ENCODE data around the gene PAX5.

DNA sequence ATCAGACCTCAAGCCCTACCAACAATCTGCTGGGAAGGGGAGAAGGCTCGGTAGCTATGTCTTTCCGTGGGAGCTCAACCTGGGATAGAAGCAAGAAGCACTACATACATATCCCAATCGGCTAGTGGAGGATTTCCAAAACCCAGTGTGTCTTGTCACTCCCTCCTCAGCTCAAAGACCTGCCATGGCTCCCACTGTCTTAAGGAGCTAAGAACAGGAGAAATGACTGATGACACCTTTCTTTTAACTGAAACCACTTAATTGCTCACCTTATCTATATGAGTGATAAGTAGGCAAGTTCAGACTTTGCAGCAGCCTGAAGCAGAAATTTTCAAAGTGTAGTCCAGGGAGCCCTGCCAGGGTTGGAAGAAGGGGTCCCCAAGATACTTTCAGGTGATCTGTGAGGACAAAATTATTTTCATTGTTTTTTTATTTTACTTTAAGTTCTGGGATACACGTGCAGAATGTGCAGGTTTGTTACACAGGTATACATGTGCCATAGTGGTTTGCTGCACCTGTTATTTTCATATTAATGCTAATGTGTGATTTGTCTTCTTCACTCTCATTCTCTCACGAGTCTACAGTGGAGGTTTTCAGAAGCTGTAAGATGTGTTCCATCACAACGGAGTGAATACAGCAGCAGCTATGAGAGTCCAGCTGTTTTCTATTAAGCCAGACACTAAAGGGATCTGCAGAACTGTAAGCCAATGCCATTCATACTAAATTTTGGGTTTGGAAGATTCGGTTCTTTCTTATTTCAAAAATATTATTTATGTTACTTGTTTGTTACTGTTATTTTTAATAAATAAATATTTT lies 41.4 kb downstream of the PAX5 start:
- TF ChIP-seq, protein P1, sequence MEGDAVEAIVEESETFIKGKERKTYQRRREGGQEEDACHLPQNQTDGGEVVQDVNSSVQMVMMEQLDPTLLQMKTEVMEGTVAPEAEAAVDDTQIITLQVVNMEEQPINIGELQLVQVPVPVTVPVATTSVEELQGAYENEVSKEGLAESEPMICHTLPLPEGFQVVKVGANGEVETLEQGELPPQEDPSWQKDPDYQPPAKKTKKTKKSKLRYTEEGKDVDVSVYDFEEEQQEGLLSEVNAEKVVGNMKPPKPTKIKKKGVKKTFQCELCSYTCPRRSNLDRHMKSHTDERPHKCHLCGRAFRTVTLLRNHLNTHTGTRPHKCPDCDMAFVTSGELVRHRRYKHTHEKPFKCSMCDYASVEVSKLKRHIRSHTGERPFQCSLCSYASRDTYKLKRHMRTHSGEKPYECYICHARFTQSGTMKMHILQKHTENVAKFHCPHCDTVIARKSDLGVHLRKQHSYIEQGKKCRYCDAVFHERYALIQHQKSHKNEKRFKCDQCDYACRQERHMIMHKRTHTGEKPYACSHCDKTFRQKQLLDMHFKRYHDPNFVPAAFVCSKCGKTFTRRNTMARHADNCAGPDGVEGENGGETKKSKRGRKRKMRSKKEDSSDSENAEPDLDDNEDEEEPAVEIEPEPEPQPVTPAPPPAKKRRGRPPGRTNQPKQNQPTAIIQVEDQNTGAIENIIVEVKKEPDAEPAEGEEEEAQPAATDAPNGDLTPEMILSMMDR (IDR thresholded peaks at IDR 0.05): no peak
- TF ChIP-seq EZH2 (IDR thresholded peaks at IDR 0.05; ENCODE audit: borderline replicate concordance, insufficient read depth, low read depth, low read length, poor library complexity, severe bottlenecking): no peak

Measured in B cell (primary cell).